GM21367 (cell line): ENCODE data around the gene ARHGAP31.
"Not testable (repeated sequence)": the region's sequence is repeated elsewhere in the genome, so short reads cannot be mapped to it uniquely, and the experiment has no call there.

Source experiments
- ATAC-seq: cut with Tn5 transposase; IDR thresholded peaks from one replicate; pipeline ENCODE4 v1.9.1; 2021; ENCODE audit not compliant: unreplicated experiment

Gene ARHGAP31

GRCh38 chr3:119343719-119344118 is 49.5 kb downstream of the ARHGAP31 start:
- ATAC-seq = peak; percentile 83

- ATAC-seq = no peak
These were observed 51.9 kb downstream of the ARHGAP31 start for GRCh38 chr3:119346076-119346496.

DNA sequence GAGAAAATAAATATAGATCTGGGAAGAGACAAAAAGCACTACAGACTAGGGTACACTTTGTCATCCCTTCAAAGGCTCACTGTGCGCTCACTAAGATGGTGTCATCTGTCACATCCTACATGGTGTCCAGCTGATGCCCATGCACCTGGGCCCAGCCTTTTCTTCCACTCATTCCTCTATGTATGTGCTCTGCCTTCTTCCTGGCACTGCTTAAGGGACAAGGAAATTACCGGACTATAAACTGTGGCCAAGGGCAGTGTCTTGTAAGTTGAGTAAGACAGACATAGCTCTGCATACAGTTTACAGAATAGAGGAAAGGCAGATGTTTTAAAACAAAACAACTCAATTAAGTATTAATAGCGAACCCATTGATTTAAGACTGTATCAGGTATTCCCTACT is 52.9 kb downstream of the ARHGAP31 start:
- ATAC-seq = no peak

DNA sequence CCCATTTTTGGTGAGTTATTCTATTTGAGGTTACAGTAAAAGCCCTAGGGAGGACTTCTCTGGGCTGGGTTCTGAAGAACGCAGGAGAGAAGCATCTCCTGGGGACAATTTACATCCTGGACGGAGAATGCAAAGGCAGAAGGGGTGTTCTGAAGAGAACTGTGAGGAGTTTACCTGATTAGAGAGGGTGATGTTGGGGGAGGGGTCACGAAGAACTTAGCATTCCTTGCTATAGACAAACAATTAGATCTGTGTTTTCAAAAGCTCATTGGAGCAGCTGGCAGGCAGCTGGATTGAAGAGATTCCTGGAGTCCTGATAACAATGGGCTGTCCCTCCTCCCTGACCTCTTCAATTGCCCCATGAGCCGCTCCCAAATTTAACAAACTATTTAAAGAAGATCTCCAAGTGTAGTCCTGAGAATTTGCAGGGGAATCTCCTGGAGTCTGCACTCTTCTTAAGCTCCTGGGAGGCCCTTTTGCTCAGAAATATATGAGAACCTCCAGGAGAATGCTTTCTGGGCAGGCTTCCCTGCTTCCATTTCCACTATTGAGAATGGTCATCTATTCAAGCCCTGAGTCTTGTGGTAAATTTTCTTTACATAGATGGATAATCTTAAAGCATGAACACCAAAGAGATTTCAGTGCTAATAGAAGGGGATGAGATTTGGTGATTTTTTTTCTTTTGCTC is 55.3 kb downstream of the ARHGAP31 start:
- no peak for ATAC-seq

- no peak for ATAC-seq
These were observed 55.9 kb downstream of the ARHGAP31 start for GRCh38 chr3:119350114-119350513.

GRCh38 chr3:119351581-119351980 is 57.4 kb downstream of the ARHGAP31 start:
- no peak for ATAC-seq

DNA sequence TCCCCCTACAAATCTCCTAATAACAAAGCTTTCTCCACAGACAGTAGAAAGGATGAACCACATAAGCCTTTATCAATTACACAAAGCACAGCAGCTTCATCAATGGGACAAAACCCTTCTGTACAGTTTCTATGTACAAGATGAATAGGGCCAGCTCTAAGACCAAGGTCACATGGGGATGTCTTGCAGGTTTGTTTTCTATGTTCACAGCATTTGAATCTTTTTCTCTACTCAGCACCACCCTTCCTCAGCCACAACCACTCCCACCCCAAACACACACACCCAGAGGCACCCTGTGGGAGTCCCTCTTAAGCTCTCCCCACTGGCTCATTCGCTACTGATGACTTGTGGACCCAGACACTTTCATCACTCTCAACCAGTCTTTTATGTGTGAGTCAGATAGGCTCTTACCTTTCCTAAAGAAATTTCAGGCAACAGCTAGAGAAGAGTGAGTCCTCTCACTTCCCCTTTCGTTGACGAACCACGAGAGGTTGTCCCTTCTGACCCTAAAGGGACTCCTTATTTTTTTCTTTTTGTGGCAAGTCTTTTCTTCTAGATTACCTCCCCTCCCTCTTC is 57.9 kb downstream of the ARHGAP31 start:
- ATAC-seq = peak; percentile 97

GRCh38 chr3:119352863-119353527 is 58.8 kb downstream of the ARHGAP31 start:
- peak; percentile 38 for ATAC-seq

DNA sequence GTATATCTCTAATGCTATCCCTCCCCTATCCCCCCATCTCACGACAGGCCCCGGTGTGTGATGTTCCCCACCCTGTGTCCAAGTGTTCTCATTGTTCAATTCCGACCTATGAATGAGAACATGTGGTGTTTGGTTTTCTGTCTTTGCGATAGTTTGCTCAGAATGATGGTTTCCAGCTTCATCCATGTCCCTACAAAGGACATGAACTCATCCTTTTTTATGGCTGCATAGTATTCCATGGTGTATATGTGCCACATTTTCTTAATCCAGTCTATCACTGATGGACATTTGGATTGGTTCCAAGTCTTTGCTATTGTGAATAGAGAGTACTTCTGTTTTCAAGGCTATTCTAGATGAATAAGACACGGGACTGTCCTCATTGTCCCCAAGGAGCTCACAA is 61.4 kb downstream of the ARHGAP31 start:
- ATAC-seq = not testable (repeated sequence)

DNA sequence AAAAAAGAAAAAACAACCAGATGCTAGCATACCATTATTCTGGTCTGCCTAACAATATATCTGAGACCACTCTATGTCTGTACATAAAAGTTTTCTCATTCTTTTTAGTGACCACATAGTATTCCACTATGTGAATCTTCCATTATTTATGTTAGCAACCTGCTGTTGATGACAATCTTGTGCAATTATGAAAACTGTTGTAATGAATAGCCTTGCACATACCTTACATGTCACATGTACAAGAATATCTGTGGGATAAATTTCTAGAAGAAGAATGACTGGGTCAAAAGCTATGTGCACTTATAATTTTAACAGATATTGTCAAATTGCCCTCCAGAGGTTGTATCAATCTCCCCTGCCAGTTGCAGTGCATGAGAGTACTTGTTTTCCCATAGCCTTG is 62.5 kb downstream of the ARHGAP31 start:
- ATAC-seq = no peak

- ATAC-seq = no peak
These were observed 63.0 kb downstream of the ARHGAP31 start for GRCh38 chr3:119357190-119357589.

DNA sequence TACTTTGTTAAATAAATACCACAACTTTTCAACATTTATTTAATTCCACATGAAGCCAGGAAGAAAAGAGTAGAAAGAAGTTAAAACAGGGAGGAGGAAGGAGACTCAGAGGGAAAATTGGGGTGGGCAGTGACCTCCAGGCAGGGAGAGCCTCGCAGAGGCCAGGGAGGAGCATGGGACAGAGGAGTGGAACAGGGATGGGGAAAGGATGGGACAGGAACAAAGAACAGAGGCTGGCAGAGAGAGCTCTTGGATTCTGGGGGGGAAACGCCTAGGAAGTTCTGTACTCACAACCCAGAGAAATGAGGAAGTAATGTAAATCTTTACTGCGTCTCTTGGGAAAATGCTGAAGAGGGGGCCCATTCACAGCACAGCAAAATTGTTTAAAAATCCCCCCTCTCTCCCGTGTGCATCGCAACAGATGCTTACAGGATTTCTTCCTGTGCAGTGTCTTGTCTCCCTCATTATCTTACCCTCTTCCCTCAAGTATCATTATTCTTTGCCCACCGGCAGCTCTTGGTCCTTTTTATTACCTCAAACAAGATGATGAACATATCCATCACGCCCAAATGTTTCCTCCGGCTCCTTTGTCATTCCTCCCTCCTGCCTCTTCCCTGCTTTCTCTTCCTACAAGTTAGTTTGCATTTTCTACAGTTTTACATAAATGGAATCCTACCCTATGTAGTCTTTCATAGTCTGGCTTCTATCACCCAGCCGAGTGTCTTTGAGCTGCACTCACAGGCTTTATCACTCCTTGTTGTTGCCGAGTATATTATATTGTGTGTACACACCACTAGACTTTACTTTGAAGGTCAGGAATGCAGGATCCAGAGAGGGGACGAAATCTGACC is 65.5 kb downstream of the ARHGAP31 start:
- no peak for ATAC-seq

GRCh38 chr3:119360736-119361462 is 66.7 kb downstream of the ARHGAP31 start:
- no peak for ATAC-seq

DNA sequence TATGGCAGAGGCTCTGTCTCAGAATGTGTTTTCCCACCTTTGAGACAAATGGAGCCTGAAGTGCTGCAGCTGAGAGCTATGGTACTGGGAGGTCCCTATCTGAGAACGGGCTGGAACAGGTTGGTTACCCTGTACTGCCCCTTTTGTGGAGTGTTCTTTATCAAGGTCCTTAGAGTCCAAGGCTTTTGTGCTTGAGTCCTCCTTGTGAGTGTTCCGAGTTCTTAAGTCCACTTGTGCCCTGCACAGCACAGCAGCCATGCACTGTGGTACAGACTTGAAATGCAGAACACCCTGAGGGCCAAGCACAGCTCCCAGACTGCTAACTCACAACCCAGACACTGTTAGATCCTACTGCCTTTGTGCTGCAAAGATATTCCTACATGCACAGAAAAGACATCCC is 67.8 kb downstream of the ARHGAP31 start:
- no peak for ATAC-seq

DNA sequence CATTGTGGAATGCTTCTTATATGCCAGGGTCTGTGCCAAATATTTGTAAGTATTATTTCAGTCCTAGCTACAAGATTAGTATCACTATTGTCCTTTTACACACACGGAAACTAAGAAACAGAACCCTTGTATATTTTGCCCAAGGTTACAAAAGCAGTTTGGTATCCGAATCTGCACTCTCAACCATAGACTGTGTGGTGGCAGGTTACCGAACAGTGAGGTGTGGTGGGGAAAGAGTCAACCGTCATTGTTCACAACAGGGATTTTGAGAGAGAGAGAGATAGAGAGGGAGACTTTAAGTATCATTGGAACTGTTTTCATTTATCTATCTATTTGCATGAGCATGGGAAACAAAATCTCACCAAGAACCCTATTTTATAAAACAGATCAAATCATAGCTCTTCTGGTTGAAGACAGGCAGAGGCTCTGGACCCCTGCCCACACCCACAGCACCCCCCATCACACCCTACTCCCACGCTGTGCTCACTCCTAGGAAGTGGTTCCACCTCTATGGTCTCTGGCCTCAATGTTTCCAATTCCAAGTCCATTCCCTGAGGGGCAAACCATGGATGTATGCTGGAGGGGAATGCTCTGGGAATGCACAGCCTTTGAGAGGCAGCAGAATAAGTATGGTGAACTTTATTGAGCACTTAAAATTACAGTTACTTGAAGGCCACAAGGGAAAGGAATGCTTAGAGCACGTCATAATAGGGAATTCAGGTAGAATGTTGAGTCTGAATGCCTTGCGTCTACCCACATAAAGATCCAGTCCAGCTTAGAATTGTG is 69.0 kb downstream of the ARHGAP31 start:
- ATAC-seq = no peak

DNA sequence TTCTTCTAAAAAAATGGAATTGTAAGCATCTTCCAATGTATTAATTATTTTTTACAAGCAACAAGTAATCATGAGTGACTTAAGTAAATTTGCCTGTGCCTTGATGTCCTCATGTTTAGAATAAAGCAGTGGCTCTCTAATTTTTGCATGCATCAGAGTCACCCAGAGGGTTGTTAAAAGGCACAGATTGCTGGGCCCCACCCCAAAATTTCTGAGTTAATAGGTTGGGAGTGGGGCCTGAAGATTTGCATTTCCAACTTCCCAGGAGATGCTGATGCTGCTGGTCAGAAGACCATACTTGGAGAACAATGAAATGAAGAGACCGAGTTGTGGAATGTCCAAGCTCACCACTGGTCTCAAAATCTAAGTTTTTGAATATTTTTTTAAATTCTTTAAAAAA is 70.2 kb downstream of the ARHGAP31 start:
- ATAC-seq = no peak

GRCh38 chr3:119365418-119365817 is 71.2 kb downstream of the ARHGAP31 start:
- no peak for ATAC-seq

GRCh38 chr3:119367000-119367399 is 72.8 kb downstream of the ARHGAP31 start:
- ATAC-seq = no peak

- ATAC-seq = no peak
These were observed 74.1 kb downstream of the ARHGAP31 start for GRCh38 chr3:119368298-119368697.

- not testable (repeated sequence) for ATAC-seq
These were observed 77.6 kb downstream of the ARHGAP31 start for GRCh38 chr3:119371786-119372185.
